MM.1S (cell line): ENCODE data around the gene RAB10.
A peak's percentile ranks its signal among the peaks of the same experiment; 100 is the strongest.
"Not testable (repeated sequence)": the region's sequence is repeated elsewhere in the genome, so short reads cannot be mapped to it uniquely, and the experiment has no call there.

ENCODE experiments used
- DNase-seq: peaks from one replicate; pipeline ENCODE4 v3.0.0-alpha.2; 2015
- H2AFZ ChIP-seq: fragments of 300-600 bp; sonication (generic); 2 replicates; pipeline ENCODE4 v1.6.0; 2016; ENCODE audit warnings: antibody characterized with exemption, low read length
- H3F3A ChIP-seq: fragments of 300-600 bp; sonication (generic); 2 replicates; pipeline ENCODE4 v1.6.1; 2016; ENCODE audit warnings: mild to moderate bottlenecking, antibody characterized with exemption, low read length, moderate library complexity, mixed read lengths; ENCODE audit not compliant: insufficient read depth
- H3K27ac ChIP-seq: fragments of 300-600 bp; sonication (generic); 2 replicates; pipeline ENCODE4 v1.5.1; 2016; ENCODE audit warnings: mild to moderate bottlenecking, low read length
- H3K27me3 ChIP-seq: fragments of 300-600 bp; sonication (generic); replicated peaks from 2 replicates; pipeline ENCODE4 v1.6.0; 2016; ENCODE audit warnings: low read length; ENCODE audit not compliant: insufficient read depth
- H3K36me3 ChIP-seq: fragments of 300-600 bp; sonication (generic); replicated peaks from 2 replicates; pipeline ENCODE4 v1.6.1; 2016; ENCODE audit warnings: mild to moderate bottlenecking, low read length, mixed read lengths; ENCODE audit not compliant: insufficient read depth
- H3K4me1 ChIP-seq: fragments of 300-600 bp; sonication (generic); 2 replicates; pipeline ENCODE4 v1.6.1; 2016; ENCODE audit warnings: low read length, mixed read lengths
- H3K4me2 ChIP-seq: fragments of 300-600 bp; sonication (generic); 2 replicates; pipeline ENCODE4 v1.6.0; 2016; ENCODE audit warnings: low read depth, low read length
- H3K4me3 ChIP-seq: fragments of 300-600 bp; sonication (generic); 2 replicates; pipeline ENCODE4 v1.5.1; 2016; ENCODE audit warnings: low read length, mixed read lengths
- H3K79me2 ChIP-seq: fragments of 300-600 bp; sonication (generic); 2 replicates; pipeline ENCODE4 v1.6.1; 2016; ENCODE audit warnings: mixed run types, low read length, mixed read lengths
- H3K9ac ChIP-seq: fragments of 300-600 bp; sonication (generic); 2 replicates; pipeline ENCODE4 v1.6.1; 2016; ENCODE audit warnings: low read length, mixed read lengths
- H3K9me2 ChIP-seq: fragments of 300-600 bp; sonication (generic); replicated peaks from 2 replicates; pipeline ENCODE4 v1.6.1; 2016; ENCODE audit warnings: mild to moderate bottlenecking, low read length, mixed read lengths; ENCODE audit not compliant: insufficient read depth
- H3K9me3 ChIP-seq: fragments of 300-600 bp; sonication (generic); replicated peaks from 2 replicates; pipeline ENCODE4 v1.6.1; 2016; ENCODE audit warnings: mild to moderate bottlenecking, low read length, mixed read lengths; ENCODE audit not compliant: insufficient read depth
- H4K20me1 ChIP-seq: fragments of 300-600 bp; sonication (generic); 2 replicates; pipeline ENCODE4 v1.6.1; 2016; ENCODE audit warnings: mild to moderate bottlenecking, low read length, moderate library complexity, mixed read lengths; ENCODE audit not compliant: insufficient read depth
- CTCF ChIP-seq: fragments of 300-600 bp; sonication (generic); IDR thresholded peaks from 2 replicates; pipeline ENCODE4 v1.5.1; 2016; ENCODE audit warnings: antibody characterized with exemption, low read length, mixed read lengths
- EZH2 ChIP-seq: fragments of 300-600 bp; sonication (generic); optimal IDR thresholded peaks from 2 replicates; pipeline ENCODE3; 2017; ENCODE audit warnings: low read depth, mild to moderate bottlenecking, antibody characterized with exemption, low read length, mixed read lengths
- EZH2phosphoT487 ChIP-seq: fragments of 300-600 bp; sonication (generic); IDR thresholded peaks from 2 replicates; pipeline ENCODE4 v1.6.1; 2018; ENCODE audit warnings: antibody characterized with exemption, low read length

RAB10 gene

GRCh38 chr2:26013668-26014067 is 20.2 kb upstream of the RAB10 start:
- no peak overlapping the region for H3K27ac ChIP-seq
- TF ChIP-seq CTCF (no peak), EZH2 (no peak), EZH2phosphoT487 (no peak)

GRCh38 chr2:26016012-26016705 is 17.7 kb upstream of the RAB10 start:
- H3K36me3 ChIP-seq, result no peaks in the 10 kb centered on the region
- H3K9me3 ChIP-seq, result no peaks in the 10 kb centered on the region
- no peak overlapping the region for H3K9ac ChIP-seq
- no peak overlapping the region for H3K27ac ChIP-seq
- no peak overlapping the region for H2AFZ ChIP-seq
- peaks cover 23% of the 10 kb centered on the region for H3K4me1 ChIP-seq
- no peaks in the 10 kb centered on the region for H3K27me3 ChIP-seq
- no peak overlapping the region for H3K4me3 ChIP-seq
- H4K20me1 ChIP-seq, result no peaks in the 10 kb centered on the region
- no peaks in the 10 kb centered on the region for H3K79me2 ChIP-seq
- TF ChIP-seq EZH2 (no peak), CTCF (no peak), EZH2phosphoT487 (no peak)
- H3K9me2 ChIP-seq, result no peaks in the 10 kb centered on the region
- DNase-seq, result no peak
- peaks cover 11% of the 10 kb centered on the region; the same call in 1 of the 2 replicates for H3F3A ChIP-seq
- no peak overlapping the region for H3K4me2 ChIP-seq

More at GRCh38 chr2:26013668-26014067, 20.2 kb upstream of the RAB10 start:
- Histone ChIP-seq H3K4me2 (no peak overlapping the region), H3K4me1 (peaks cover 27% of the 10 kb centered on the region), H3K4me3 (no peak overlapping the region), H2AFZ (no peak overlapping the region), H3F3A (peaks cover 10% of the 10 kb centered on the region; the same call in 1 of the 2 replicates), H3K9me3 (no peaks in the 10 kb centered on the region), H4K20me1 (no peaks in the 10 kb centered on the region), H3K27me3 (no peaks in the 10 kb centered on the region), H3K36me3 (no peaks in the 10 kb centered on the region), H3K9ac (no peak overlapping the region), H3K79me2 (no peaks in the 10 kb centered on the region), H3K9me2 (no peaks in the 10 kb centered on the region)
- DNase-seq, result no peak

- H3K27ac ChIP-seq, H3K9me2 ChIP-seq, DNase-seq, H2AFZ ChIP-seq, H3K36me3 ChIP-seq, H4K20me1 ChIP-seq, H3K9me3 ChIP-seq, H3K9ac ChIP-seq, H3K27me3 ChIP-seq, H3K4me3 ChIP-seq, H3K4me2 ChIP-seq, H3K79me2 ChIP-seq: not testable (repeated sequence)
- H3F3A ChIP-seq, result peaks cover 11% of the 10 kb centered on the region; the same call in 1 of the 2 replicates
- H3K4me1 ChIP-seq, result peaks cover 23% of the 10 kb centered on the region
Measured at GRCh38 chr2:26016706-26017045, 17.2 kb upstream of the RAB10 start.

GRCh38 chr2:26017464-26018183 is 16.3 kb upstream of the RAB10 start:
- peak overlapping the region; percentile 58; the same call in 1 of the 2 replicates for H3K4me2 ChIP-seq
- TF ChIP-seq CTCF (no peak), EZH2phosphoT487 (no peak), EZH2 (no peak)
- H3F3A ChIP-seq, result peaks cover 11% of the 10 kb centered on the region; the same call in 1 of the 2 replicates
- H3K9ac ChIP-seq, result no peak overlapping the region
- peak overlapping the region; percentile 63; the same call in 1 of the 2 replicates for H3K27ac ChIP-seq
- no peak overlapping the region for H3K4me3 ChIP-seq
- H3K4me1 ChIP-seq, result peaks cover 23% of the 10 kb centered on the region
- no peaks in the 10 kb centered on the region for H3K27me3 ChIP-seq
- no peaks in the 10 kb centered on the region for H3K9me3 ChIP-seq
- no peaks in the 10 kb centered on the region for H4K20me1 ChIP-seq
- H3K9me2 ChIP-seq, result no peaks in the 10 kb centered on the region
- no peaks in the 10 kb centered on the region for H3K79me2 ChIP-seq
- peak overlapping the region; percentile 52 for H2AFZ ChIP-seq
- no peaks in the 10 kb centered on the region for H3K36me3 ChIP-seq
- DNase-seq, result no peak
